PC-3 (cell line): ENCODE measurements around the gene FBXO9. TPM values are rescaled to one million over a fixed set of nuclear protein-coding genes. Genes with fewer than 3 reads are reported as not detected.

ENCODE experiments used
- ATAC-seq: fragments of 200-7000 bp; cut with Tn5 transposase; 2 replicates; pipeline ENCODE4 v1.9.1; 2020; ENCODE audit warnings: mild to moderate bottlenecking, moderate library complexity
- BruUV-seq: library from RNA; stranded (reverse); fragments of 400-500 nt; replicated peaks from 2 replicates; lab custom pipeline; 2021; lab: Mats Ljungman, UMichigan
- CTCF ChIA-PET: fragments of 300-600 bp; sonication (Branson Sonifier 250); formaldehyde crosslinking; loops from one replicate; lab custom pipeline; 2022; ENCODE audit warnings: antibody characterized with exemption; lab: Charles Lee
- POLR2A ChIA-PET: fragments of 300-600 bp; sonication (Branson Sonifier 250); formaldehyde crosslinking; loops from one replicate; lab custom pipeline; 2022; ENCODE audit warnings: antibody characterized with exemption; ENCODE audit not compliant: unreplicated experiment; lab: Charles Lee
- DNase-seq: peaks from one replicate; pipeline ENCODE4 v3.0.0-alpha.2; 2015
- H2AFZ ChIP-seq: fragments of 300-600 bp; sonication (generic); 2 replicates; pipeline ENCODE4 v1.6.0; 2016; ENCODE audit warnings: antibody characterized with exemption, low read length
- H3F3A ChIP-seq: fragments of 300-600 bp; sonication (generic); one replicate; pipeline ENCODE4 v1.6.0; 2017; ENCODE audit warnings: antibody characterized with exemption, low read length, control low read depth, mild to moderate bottlenecking; ENCODE audit not compliant: unreplicated experiment
- H3K27ac ChIP-seq: fragments of 300-600 bp; sonication (generic); 2 replicates; pipeline ENCODE4 v1.5.1; 2016; ENCODE audit warnings: mild to moderate bottlenecking, low read length
- H3K27me3 ChIP-seq: fragments of 300-600 bp; sonication (generic); 2 replicates; pipeline ENCODE4 v1.6.1; 2016; ENCODE audit warnings: low read length, mixed read lengths
- H3K36me3 ChIP-seq: fragments of 300-600 bp; sonication (generic); 2 replicates; pipeline ENCODE4 v1.6.1; 2016; ENCODE audit warnings: low read depth, mixed run types, low read length, mixed read lengths
- H3K4me1 ChIP-seq: fragments of 300-600 bp; sonication (generic); 2 replicates; pipeline ENCODE4 v1.5.1; 2016; ENCODE audit warnings: low read length; ENCODE audit not compliant: insufficient read depth
- H3K4me2 ChIP-seq: fragments of 300-600 bp; sonication (generic); 2 replicates; pipeline ENCODE4 v1.6.0; 2016; ENCODE audit warnings: low read length
- H3K4me3 ChIP-seq: fragments of 300-600 bp; sonication (generic); 2 replicates; pipeline ENCODE4 v1.5.1; 2016; ENCODE audit warnings: mild to moderate bottlenecking, low read length, mixed read lengths
- H3K79me2 ChIP-seq: fragments of 300-600 bp; sonication (generic); 2 replicates; pipeline ENCODE4 v1.6.1; 2017; ENCODE audit warnings: low read length, mixed read lengths
- H3K9ac ChIP-seq: fragments of 300-600 bp; sonication (generic); 2 replicates; pipeline ENCODE4 v1.6.0; 2016; ENCODE audit warnings: mild to moderate bottlenecking, low read length
- H3K9me2 ChIP-seq: fragments of 300-600 bp; sonication (generic); replicated peaks from 2 replicates; pipeline ENCODE4 v1.6.1; 2016; ENCODE audit warnings: mixed run types, low read length, mixed read lengths
- H3K9me3 ChIP-seq: fragments of 300-600 bp; sonication (generic); 2 replicates; pipeline ENCODE4 v1.6.1; 2016; ENCODE audit warnings: low read length, mixed read lengths
- H4K20me1 ChIP-seq: fragments of 300-600 bp; sonication (generic); 2 replicates; pipeline ENCODE4 v1.6.1; 2016; ENCODE audit warnings: low read length, mixed read lengths
- CTCF ChIP-seq: fragments of 300-600 bp; sonication (generic); conservative IDR thresholded peaks from 2 replicates; pipeline ENCODE4 v1.5.1; 2017; ENCODE audit warnings: antibody characterized with exemption, low read depth, mild to moderate bottlenecking, low read length
- EZH2 ChIP-seq: fragments of 300-600 bp; sonication (generic); IDR thresholded peaks from one replicate; pipeline ENCODE4 v1.6.1; 2017; ENCODE audit warnings: antibody characterized with exemption, mild to moderate bottlenecking, low read length; ENCODE audit not compliant: unreplicated experiment
- EZH2phosphoT487 ChIP-seq: fragments of 300-600 bp; sonication (generic); IDR thresholded peaks from 2 replicates; pipeline ENCODE4 v1.6.1; 2018; ENCODE audit warnings: mild to moderate bottlenecking, antibody characterized with exemption, low read length, borderline replicate concordance
- intact Hi-C: fragments of 100-400 bp; cut with micrococcal nuclease; formaldehyde crosslinking; loops from 2 replicates; pipeline ENCODE4 v1.9.0; 2023
- total RNA-seq: library from RNA; depleted of rRNA; stranded (reverse); fragments of >200 nt; gene quantifications from 2 replicates; pipeline ENCODE4 v1.2.3, GENCODE V29; 2014

The FBXO9 gene
- total RNA-seq, 1 experiment from 2014 or later: 54.6 TPM

- H3F3A ChIP-seq: no peaks in the 10 kb centered on the region
- no peaks in the 10 kb centered on the region for H3K36me3 ChIP-seq
- no peaks in the 10 kb centered on the region for H3K79me2 ChIP-seq
- no peak for TF ChIP-seq EZH2
- TF ChIP-seq EZH2phosphoT487: no peak
- TF ChIP-seq CTCF: no peak
- H3K4me2 ChIP-seq: no peak overlapping the region
- H3K4me3 ChIP-seq: no peak overlapping the region
- no peaks in the 10 kb centered on the region for H3K9me3 ChIP-seq
- no peak overlapping the region for H3K9ac ChIP-seq
- H3K27ac ChIP-seq: no peak overlapping the region
- H3K9me2 ChIP-seq: no peaks in the 10 kb centered on the region
- BruUV-seq: no TSS peak
- POLR2A ChIA-PET: interaction anchor here (0.6 kb wide), 1 partner anchor 17 kb away, joined by 4 read pairs; no protein-coding TSS in a partner anchor
- DNase-seq: no peak
- H4K20me1 ChIP-seq: no peaks in the 10 kb centered on the region
- no peak for ATAC-seq
- CTCF ChIA-PET: no interaction called here
- intact Hi-C loops: no loop called here
- no peak overlapping the region for H2AFZ ChIP-seq
- H3K27me3 ChIP-seq: no peaks in the 10 kb centered on the region
- no peaks in the 10 kb centered on the region for H3K4me1 ChIP-seq
These were observed 70.9 kb downstream of the FBXO9 start for GRCh38 chr6:53136000-53136609.

DNA sequence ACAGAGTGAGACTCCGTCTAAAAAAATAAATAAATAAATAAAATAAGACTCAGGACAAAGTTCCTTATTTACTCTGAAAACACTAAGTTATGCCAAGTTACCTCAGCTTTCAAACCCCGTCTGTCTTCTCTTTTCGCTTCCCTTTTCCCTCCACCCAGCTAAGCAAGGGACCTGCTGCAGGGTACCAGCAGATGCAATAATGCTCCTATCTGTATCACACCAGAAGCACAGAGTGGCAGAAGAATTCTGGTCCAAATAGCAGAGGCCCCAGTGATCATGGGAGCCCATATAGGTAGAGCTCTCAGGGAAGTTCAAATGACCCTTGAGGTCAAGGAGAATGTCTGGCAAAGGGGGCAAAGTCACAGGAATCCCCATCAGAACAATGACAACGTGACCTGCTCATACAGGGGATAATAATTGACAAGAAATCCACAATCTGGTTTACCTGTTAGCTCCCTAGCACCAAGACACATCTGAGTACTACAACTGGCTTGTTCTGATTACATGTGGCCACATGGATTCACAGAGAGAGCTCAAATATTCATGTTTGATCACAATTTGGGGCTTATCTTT lies 74.7 kb downstream of the FBXO9 start:
- Histone ChIP-seq H3K27ac (no peak overlapping the region), H3K36me3 (no peaks in the 10 kb centered on the region), H3K4me3 (no peak overlapping the region), H3K9ac (no peak overlapping the region), H3K79me2 (no peaks in the 10 kb centered on the region), H3K4me1 (no peaks in the 10 kb centered on the region), H3K9me3 (no peaks in the 10 kb centered on the region), H3K4me2 (no peak overlapping the region), H2AFZ (no peak overlapping the region), H4K20me1 (no peaks in the 10 kb centered on the region), H3K27me3 (no peaks in the 10 kb centered on the region), H3F3A (no peaks in the 10 kb centered on the region), H3K9me2 (no peaks in the 10 kb centered on the region)
- no peak for DNase-seq
- ChIA-PET POLR2A (no interaction called here), CTCF (no interaction called here)
- TF ChIP-seq EZH2 (no peak), EZH2phosphoT487 (no peak), CTCF (no peak)
- intact Hi-C loops: no loop called here
- no peak for ATAC-seq
- BruUV-seq: no TSS peak

DNA sequence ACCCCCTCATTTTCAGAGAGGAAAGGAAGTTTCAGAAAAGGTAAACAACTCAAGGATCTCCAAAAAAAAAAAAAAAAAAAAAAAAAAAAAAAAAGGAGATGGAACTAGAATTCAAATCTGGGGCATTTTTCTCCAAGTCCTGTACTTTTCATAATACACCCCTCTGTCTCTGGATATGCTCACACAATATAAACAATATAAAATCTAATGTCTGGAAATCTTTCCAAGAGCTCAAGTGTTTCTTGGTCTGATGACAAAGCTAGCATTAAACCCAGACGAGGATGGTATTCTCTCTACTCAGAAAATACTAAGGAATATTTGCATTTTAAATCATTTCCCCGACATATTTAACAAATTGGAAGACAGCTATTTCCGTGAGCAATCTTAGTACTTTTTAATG lies 77.6 kb downstream of the FBXO9 start:
- H3K4me1 ChIP-seq: no peaks in the 10 kb centered on the region
- ATAC-seq: no peak
- TF ChIP-seq EZH2phosphoT487 (no peak), EZH2 (no peak), CTCF (no peak)
- H3K9ac ChIP-seq: no peak overlapping the region
- no peaks in the 10 kb centered on the region for H4K20me1 ChIP-seq
- no peak for DNase-seq
- no peak overlapping the region for H3K4me3 ChIP-seq
- H2AFZ ChIP-seq: no peak overlapping the region
- no peaks in the 10 kb centered on the region for H3K79me2 ChIP-seq
- no TSS peak for BruUV-seq
- intact Hi-C loops: no loop called here
- CTCF ChIA-PET: no interaction called here
- no peaks in the 10 kb centered on the region for H3K27me3 ChIP-seq
- H3K9me3 ChIP-seq: no peaks in the 10 kb centered on the region
- H3K9me2 ChIP-seq: no peaks in the 10 kb centered on the region
- H3K4me2 ChIP-seq: no peak overlapping the region
- H3F3A ChIP-seq: no peaks in the 10 kb centered on the region
- POLR2A ChIA-PET: no interaction called here
- H3K27ac ChIP-seq: no peak overlapping the region
- no peaks in the 10 kb centered on the region for H3K36me3 ChIP-seq
